B cell (primary cell): ENCODE results near the gene PSTPIP1. TPM values are rescaled to one million over a fixed set of nuclear protein-coding genes. Genes with fewer than 3 reads are reported as not detected.
A peak's percentile ranks its signal among the peaks of the same experiment; 100 is the strongest.

Source experiments
- ATAC-seq: fragments of 200-7000 bp; cut with Tn5 transposase; one replicate; pipeline ENCODE4 v1.10.0; 2021; ENCODE audit warnings: low read depth, mild to moderate bottlenecking, moderate number of reproducible peaks, moderate library complexity
- CTCF ChIA-PET: fragments of 350-600 bp; sonication (Branson Sonifier 250); formaldehyde crosslinking; loops from one replicate; lab custom pipeline; 2021; ENCODE audit warnings: antibody characterized with exemption, inconsistent platforms; lab: Charles Lee
- POLR2A ChIA-PET: fragments of 350-600 bp; sonication (Branson Sonifier 250); formaldehyde crosslinking; loops from one replicate; lab custom pipeline; 2021; ENCODE audit warnings: antibody characterized with exemption; lab: Charles Lee
- DNase-seq: peaks from one replicate; pipeline ENCODE4 v3.0.0; 2013
- H2AFZ ChIP-seq: 2 replicates; pipeline ENCODE4 v1.6.1; 2012; ENCODE audit warnings: mild to moderate bottlenecking, low read depth, low read length; ENCODE audit not compliant: insufficient read depth, poor library complexity, severe bottlenecking
- H3K27ac ChIP-seq, 2 donors: 1 replicate in 1 of 2; 2 replicates in 1 of 2; pipeline ENCODE4 v1.5.1; 2012 to 2013; ENCODE audit warnings: low read length in 2 of 2, mild to moderate bottlenecking in 2 of 2, moderate library complexity in 1 of 2
- H3K27me3 ChIP-seq, 4 experiments: fragments of 200-600 bp in 1 of 4; sonication (generic) in 1 of 4; replicated peaks in 1 of 4; 1 replicate in 2 of 4; 2 replicates in 2 of 4; pipeline versions ENCODE4 v1.6.1 to v1.7.0; 2013 to 2016; ENCODE audit warnings: low read length in 3 of 4, mild to moderate bottlenecking in 2 of 4, mixed read lengths in 1 of 4, moderate library complexity in 1 of 4; ENCODE audit not compliant: insufficient read depth in 4 of 4, control insufficient read depth in 3 of 4; ENCODE audit errors: control extremely low read depth in 1 of 4
- H3K36me3 ChIP-seq, 2 experiments: replicated peaks in 1 of 2; 1 replicate in 1 of 2; 2 replicates in 1 of 2; pipeline versions ENCODE4 v1.6.1 to v1.7.1; 2013; ENCODE audit warnings: low read length in 1 of 2; ENCODE audit not compliant: insufficient read depth in 2 of 2, control insufficient read depth in 1 of 2; ENCODE audit errors: control extremely low read depth in 1 of 2, extremely low read depth in 1 of 2
- H3K4me1 ChIP-seq, 2 donors: fragments of 200-600 bp in 1 of 2; sonication (generic) in 1 of 2; 1 replicate in 1 of 2; 2 replicates in 1 of 2; pipeline versions ENCODE4 v1.5.1 to v1.6.1; 2013 to 2017; ENCODE audit warnings: low read length in 2 of 2; ENCODE audit not compliant: control insufficient read depth in 2 of 2, insufficient read depth in 2 of 2
- H3K4me2 ChIP-seq: replicated peaks from 2 replicates; pipeline ENCODE3; 2012; ENCODE audit warnings: mild to moderate bottlenecking, low read depth, low read length; ENCODE audit not compliant: poor library complexity, severe bottlenecking
- H3K4me3 ChIP-seq, 5 experiments: fragments of 200-600 bp in 1 of 5; sonication (generic) in 1 of 5; 1 replicate in 3 of 5; 2 replicates in 2 of 5; pipeline versions ENCODE4 v1.5.1 to v1.7.0; 2011 to 2016; ENCODE audit warnings: low read length in 4 of 5, mild to moderate bottlenecking in 4 of 5, low read depth in 2 of 5, control low read depth in 1 of 5, moderate library complexity in 1 of 5; ENCODE audit not compliant: insufficient read depth in 1 of 5; ENCODE audit errors: control extremely low read depth in 1 of 5, extremely low read depth in 1 of 5
- H3K79me2 ChIP-seq: fragments of 200-600 bp; sonication (generic); one replicate; pipeline ENCODE4 v1.6.0; 2016; ENCODE audit warnings: low read length; ENCODE audit not compliant: control insufficient read depth, insufficient read depth
- H3K9ac ChIP-seq: fragments of 200-600 bp; sonication (generic); 2 replicates; pipeline ENCODE4 v1.6.1; 2017; ENCODE audit warnings: mild to moderate bottlenecking, low read length, moderate library complexity
- H3K9me3 ChIP-seq, 3 donors: one replicate each; pipeline versions ENCODE4 v1.6.1 to v1.7.1; 2013; ENCODE audit warnings: low read length in 2 of 3; ENCODE audit not compliant: control insufficient read depth in 2 of 3, insufficient read depth in 1 of 3; ENCODE audit errors: control extremely low read depth in 1 of 3
- H4K20me1 ChIP-seq: 2 replicates; pipeline ENCODE4 v1.6.0; 2012; ENCODE audit warnings: mild to moderate bottlenecking, low read length; ENCODE audit not compliant: insufficient read depth, control insufficient read depth, poor library complexity, severe bottlenecking
- H3K27ac Mint-ChIP-seq: one replicate; pipeline ENCODE4 v1.8.0; 2021; ENCODE audit warnings: mixed read lengths
- H3K27me3 Mint-ChIP-seq: one replicate; pipeline ENCODE4 v1.8.0; 2021; ENCODE audit warnings: mixed read lengths
- H3K4me1 Mint-ChIP-seq: one replicate; pipeline ENCODE4 v1.8.0; 2021; ENCODE audit warnings: mixed read lengths
- H3K4me3 Mint-ChIP-seq: one replicate; pipeline ENCODE4 v1.8.0; 2021; ENCODE audit warnings: mixed read lengths
- H3K9me3 Mint-ChIP-seq: one replicate; pipeline ENCODE4 v1.8.0; 2022; ENCODE audit warnings: mixed read lengths; ENCODE audit not compliant: insufficient read depth
- CTCF ChIP-seq: fragments of 200-600 bp; IDR thresholded peaks from one replicate; pipeline ENCODE4 v1.8.0; 2022; ENCODE audit warnings: antibody characterized with exemption, mild to moderate bottlenecking
- EZH2 ChIP-seq: IDR thresholded peaks from 2 replicates; pipeline ENCODE4 v1.6.1; 2012; ENCODE audit warnings: borderline replicate concordance, low read depth, mild to moderate bottlenecking, moderate library complexity, low read length; ENCODE audit not compliant: insufficient read depth, poor library complexity, severe bottlenecking
- WGBS: methylation state at CpG from one replicate; pipeline ENCODE4 v1.1.5; 2013; ENCODE audit warnings: missing lambda C conversion rate; ENCODE audit not compliant: insufficient coverage; 5-methylcytosine and 5-hydroxymethylcytosine counted together
- intact Hi-C: fragments of 100-400 bp; cut with micrococcal nuclease; formaldehyde crosslinking; loops from one replicate; pipeline ENCODE4 v1.10.0; 2022
- polyA plus RNA-seq: library from polyadenylated mRNA; depleted of rRNA; stranded (reverse); fragments of >200 nt; gene quantifications from 2 replicates; pipeline ENCODE4 v1.2.3, GENCODE V29; 2012
- total RNA-seq, 2 donors: library from RNA; stranded (reverse); fragments of 120-200 nt in 1 of 2; gene quantifications; 1 replicate in 1 of 2; 2 replicates in 1 of 2; pipeline versions ENCODE4 v1.2.3 to v1.2.4, GENCODE V29; 2013 to 2022

Gene PSTPIP1
- total and polyA plus RNA-seq, 2 donors (not counting 1 experiment from before 2014, with no cell fraction given): 69.0 to 79.3 TPM

- Mint-ChIP-seq H3K9me3 (no peaks in the 10 kb centered on the region), H3K4me1 (peaks cover 31% of the 10 kb centered on the region), H3K27me3 (no peaks in the 10 kb centered on the region), H3K27ac (no peak overlapping the region), H3K4me3 (no peak overlapping the region)
- Histone ChIP-seq H3K79me2 (peaks cover 64% of the 10 kb centered on the region), H3K4me2 (no peak overlapping the region), H4K20me1 (peaks cover 48% of the 10 kb centered on the region), H3K9me3 (no peaks in the 10 kb centered on the region), H3K27ac (no peak overlapping the region), H3K27me3 (no peaks in the 10 kb centered on the region), H3K4me3 (no peak overlapping the region), H2AFZ (no peak overlapping the region), H3K9ac (no peak overlapping the region), H3K36me3 (peaks cover 6 to 79% of the 10 kb centered on the region in 2 experiments), H3K4me1 (peaks cover 20 to 30% of the 10 kb centered on the region in 2 donors)
- 100% methylated on average over 2 of the region's 2 CpGs for WGBS
- POLR2A ChIA-PET: no interaction called here
- DNase-seq: no peak
- ATAC-seq: no peak
- intact Hi-C loops: no loop called here
- TF ChIP-seq CTCF: no peak
- TF ChIP-seq EZH2: no peak
- CTCF ChIA-PET: interaction anchor here (0.7 to 1.6 kb wide), 2 partner anchors 36 to 491 kb away, joined by 4 read pairs; no protein-coding TSS in a partner anchor
Measured at GRCh38 chr15:77052556-77052955, 57.6 kb downstream of the PSTPIP1 start.

- no peak overlapping the region for H3K4me2 ChIP-seq
- H3K4me1 ChIP-seq: peaks cover 31 to 42% of the 10 kb centered on the region in 2 donors
- no peak overlapping the region for H3K4me3 ChIP-seq
- H3K79me2 ChIP-seq: peaks cover 75% of the 10 kb centered on the region
- no peak overlapping the region for H2AFZ ChIP-seq
- no peaks in the 10 kb centered on the region for H3K27me3 Mint-ChIP-seq
- H3K9me3 Mint-ChIP-seq: no peaks in the 10 kb centered on the region
- ChIA-PET CTCF (interaction anchor here (0.6 kb wide), 1 partner anchor 1371 kb away, joined by 3 read pairs; no protein-coding TSS in a partner anchor), POLR2A (no interaction called here)
- no peak for ATAC-seq
- H4K20me1 ChIP-seq: peaks cover 59% of the 10 kb centered on the region
- WGBS: no CpG with 5 or more reads among the region's 2 CpGs
- no peak overlapping the region for H3K27ac Mint-ChIP-seq
- no peak overlapping the region for H3K4me3 Mint-ChIP-seq
- intact Hi-C loops: no loop called here
- TF ChIP-seq CTCF: no peak
- TF ChIP-seq EZH2: no peak
- no peak for DNase-seq
- H3K36me3 ChIP-seq: peaks cover 3 to 77% of the 10 kb centered on the region in 2 experiments
- H3K4me1 Mint-ChIP-seq: peaks cover 43% of the 10 kb centered on the region
- peak overlapping the region in 1 of 2 donors; percentile 16 for H3K27ac ChIP-seq
- H3K9me3 ChIP-seq: no peaks in the 10 kb centered on the region
- H3K27me3 ChIP-seq: no peaks in the 10 kb centered on the region
- no peak overlapping the region for H3K9ac ChIP-seq
Measured at GRCh38 chr15:77053709-77054108, 58.8 kb downstream of the PSTPIP1 start.
